Activated CD4-positive, alpha-beta T cell treated with anti-CD3 and anti-CD28 coated beads for 36 hours (primary cell): ENCODE data around the gene ATG7. TPM values are rescaled to one million over a fixed set of nuclear protein-coding genes. Genes with fewer than 3 reads are reported as not detected.
"Not testable (repeated sequence)": the region's sequence is repeated elsewhere in the genome, so short reads cannot be mapped to it uniquely, and the experiment has no call there.

Source experiments
- ATAC-seq: fragments of 200-7000 bp; cut with Tn5 transposase; one replicate; pipeline ENCODE4 v1.10.0; 2021; ENCODE audit warnings: mild to moderate bottlenecking, moderate library complexity
- CTCF ChIA-PET: fragments of 350-600 bp; sonication (Branson Sonifier 250); formaldehyde crosslinking; loops from one replicate; lab custom pipeline; 2021; ENCODE audit warnings: antibody characterized with exemption; lab: Charles Lee
- POLR2A ChIA-PET: fragments of 350-600 bp; sonication (Branson Sonifier 250); formaldehyde crosslinking; loops from one replicate; lab custom pipeline; 2021; ENCODE audit warnings: antibody characterized with exemption, inconsistent platforms; lab: Charles Lee
- DNase-seq: peaks from one replicate; pipeline ENCODE4 v3.0.0-alpha.2; 2020
- H3K27ac Mint-ChIP-seq: one replicate; pipeline ENCODE4 v1.8.0; 2021; ENCODE audit warnings: mixed read lengths
- H3K27me3 Mint-ChIP-seq: one replicate; pipeline ENCODE4 v1.8.0; 2021; ENCODE audit warnings: mixed read lengths
- H3K36me3 Mint-ChIP-seq: one replicate; pipeline ENCODE4 v1.8.0; 2021; ENCODE audit warnings: low read depth, mixed read lengths
- H3K4me1 Mint-ChIP-seq: one replicate; pipeline ENCODE4 v1.8.0; 2021; ENCODE audit warnings: mixed read lengths
- H3K4me3 Mint-ChIP-seq: one replicate; pipeline ENCODE4 v1.8.0; 2021; ENCODE audit warnings: mild to moderate bottlenecking, moderate library complexity, mixed read lengths
- H3K9me3 Mint-ChIP-seq: one replicate; pipeline ENCODE4 v1.8.0; 2021; ENCODE audit warnings: low read depth, mixed read lengths
- intact Hi-C, 2 experiments: fragments of 100-400 bp; cut with DNase I in 1 of 2; cut with micrococcal nuclease in 1 of 2; formaldehyde crosslinking; loops; one replicate each; pipeline versions ENCODE4 v1.14.2 to v1.15.1; 2022 to 2024; cut with DNase I, micrococcal nuclease
- total RNA-seq, 2 experiments: library from RNA; stranded (reverse); gene quantifications; one replicate each; pipeline ENCODE4 v1.2.3, GENCODE V29; 2021

The ATG7 gene
- total RNA-seq, 2 experiments from 2014 or later = 31.6 to 34.5 TPM

DNA sequence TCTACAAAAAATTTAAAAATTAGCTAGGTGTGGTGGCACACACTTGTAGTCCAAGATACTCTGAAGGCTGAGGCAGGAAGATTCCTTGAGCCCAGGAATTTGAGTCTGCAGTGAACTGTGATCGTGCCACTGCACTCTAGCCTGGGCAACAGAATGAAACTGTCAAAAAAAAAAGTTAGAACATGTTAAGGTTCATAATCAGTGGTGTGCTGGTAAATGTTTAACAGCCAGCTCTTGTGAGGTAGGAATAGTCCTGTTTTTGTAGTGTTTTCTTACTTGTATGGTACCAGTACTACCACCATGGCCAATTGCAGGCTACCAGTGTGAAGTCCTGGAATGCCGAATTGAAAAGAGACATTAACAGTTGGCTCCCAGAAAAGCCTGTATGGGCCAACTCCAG is 50.7 kb downstream of the ATG7 start:
- H3K27me3 Mint-ChIP-seq = no peaks in the 10 kb centered on the region
- no peak overlapping the region for H3K27ac Mint-ChIP-seq
- ATAC-seq (no peak), DNase-seq (no peak)
- H3K4me1 Mint-ChIP-seq = peaks cover 9% of the 10 kb centered on the region
- POLR2A ChIA-PET = no interaction called here
- no peaks in the 10 kb centered on the region for H3K9me3 Mint-ChIP-seq
- H3K36me3 Mint-ChIP-seq = peaks cover 58% of the 10 kb centered on the region
- no peak overlapping the region for H3K4me3 Mint-ChIP-seq
- intact Hi-C loops = no loop called here
- CTCF ChIA-PET = interaction anchor here (0.6 to 4.1 kb wide), 4 partner anchors 9 to 85 kb away, joined by 3 to 24 read pairs (median 4); no protein-coding TSS in a partner anchor

- intact Hi-C loops = no loop called here
- POLR2A ChIA-PET = no interaction called here
- H3K27ac Mint-ChIP-seq = no peak overlapping the region
- peaks cover 50% of the 10 kb centered on the region for H3K36me3 Mint-ChIP-seq
- CTCF ChIA-PET = interaction anchor here (1.1 to 4.1 kb wide), 2 partner anchors 12 to 86 kb away, joined by 4 to 24 read pairs; no protein-coding TSS in a partner anchor
- ATAC-seq (no peak), DNase-seq (no peak)
- H3K9me3 Mint-ChIP-seq = no peaks in the 10 kb centered on the region
- H3K4me1 Mint-ChIP-seq = peaks cover 9% of the 10 kb centered on the region
- H3K4me3 Mint-ChIP-seq = no peak overlapping the region
- H3K27me3 Mint-ChIP-seq = no peaks in the 10 kb centered on the region
These were observed 51.6 kb downstream of the ATG7 start for GRCh38 chr3:11323813-11324212.

- Mint-ChIP-seq H3K9me3 (no peaks in the 10 kb centered on the region), H3K27me3 (no peaks in the 10 kb centered on the region), H3K27ac (no peak overlapping the region), H3K4me1 (peaks cover 16% of the 10 kb centered on the region), H3K4me3 (no peak overlapping the region), H3K36me3 (peaks cover 29% of the 10 kb centered on the region)
- ATAC-seq (no peak), DNase-seq (peak; percentile 11)
- intact Hi-C loops = no loop called here
- POLR2A ChIA-PET = no interaction called here
- CTCF ChIA-PET = interaction anchor here (0.6 to 1.2 kb wide), 4 partner anchors 20 to 431 kb away, joined by 3 to 4 read pairs (median 3); no protein-coding TSS in a partner anchor
These were observed 55.4 kb downstream of the ATG7 start for GRCh38 chr3:11327619-11328018.

DNA sequence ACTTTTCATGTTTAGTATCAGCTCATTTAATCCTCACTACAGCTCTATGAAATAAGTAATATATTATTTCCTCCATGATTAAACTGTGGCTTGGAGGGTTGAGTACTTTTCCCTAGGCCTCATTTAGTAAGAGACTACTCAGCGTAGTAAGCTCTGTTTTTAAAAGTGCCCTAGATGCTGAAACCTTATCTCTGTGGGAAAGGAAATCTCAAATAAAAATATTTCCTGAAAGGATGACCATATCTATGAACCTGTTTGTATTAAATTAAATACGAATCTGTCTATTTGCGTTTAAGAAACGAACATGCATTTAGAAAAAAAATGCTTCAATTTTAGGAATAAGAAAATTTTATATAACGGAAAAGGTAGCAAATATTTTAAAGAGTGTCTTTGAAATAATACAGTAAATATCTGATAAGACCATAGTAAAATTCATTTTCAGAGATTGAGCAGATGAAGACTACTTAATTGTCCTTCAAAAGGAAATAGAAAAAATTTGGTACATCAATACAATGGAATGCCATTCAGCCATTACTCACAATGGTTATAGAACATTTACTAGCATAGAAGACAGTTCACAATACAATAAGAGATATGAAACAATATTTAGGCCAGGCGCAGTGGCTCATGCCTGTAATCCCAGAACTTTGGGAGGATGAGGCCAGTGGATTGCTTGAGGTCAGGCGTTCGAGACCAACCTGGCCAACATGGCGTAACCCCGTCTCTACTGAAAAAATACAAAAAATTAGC is 56.2 kb downstream of the ATG7 start:
- DNase-seq = no peak
- Mint-ChIP-seq H3K27ac (no peak overlapping the region), H3K4me3 (no peak overlapping the region), H3K27me3 (no peaks in the 10 kb centered on the region), H3K4me1 (peaks cover 16% of the 10 kb centered on the region), H3K9me3 (no peaks in the 10 kb centered on the region), H3K36me3 (peaks cover 22% of the 10 kb centered on the region)
- ChIA-PET CTCF (interaction anchor here (0.6 to 0.8 kb wide), 2 partner anchors 92 to 432 kb away, joined by 3 read pairs; no protein-coding TSS in a partner anchor), POLR2A (no interaction called here)
- no peak for ATAC-seq
- intact Hi-C loops = no loop called here

DNA sequence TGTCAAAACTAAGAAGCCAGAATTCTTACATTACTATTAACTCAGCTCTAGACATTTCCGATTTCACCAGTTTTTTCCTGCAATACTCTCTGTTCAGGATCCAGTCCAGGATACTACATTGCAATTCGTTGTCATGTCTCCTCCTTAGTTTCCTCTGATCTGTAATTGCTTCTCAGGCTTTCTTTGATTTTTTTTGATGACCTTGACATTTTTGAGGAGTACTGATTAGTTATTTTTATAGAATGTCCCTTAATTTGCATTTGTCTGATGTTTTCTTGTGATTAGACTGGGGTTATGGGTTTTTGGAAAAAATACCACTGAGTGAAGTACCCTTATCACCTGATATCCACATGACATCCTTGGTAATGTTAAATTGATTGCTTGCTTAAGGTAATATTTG is 57.6 kb downstream of the ATG7 start:
- no peak for ATAC-seq
- Mint-ChIP-seq H3K27me3 (no peaks in the 10 kb centered on the region), H3K27ac (no peak overlapping the region), H3K4me3 (no peak overlapping the region), H3K36me3 (peaks cover 20% of the 10 kb centered on the region), H3K9me3 (no peaks in the 10 kb centered on the region), H3K4me1 (peaks cover 16% of the 10 kb centered on the region)
- ChIA-PET POLR2A (no interaction called here), CTCF (no interaction called here)
- intact Hi-C loops = loop anchor here in 1 of 2 experiments (10.0 kb wide), 1 partner anchor 385 kb away; no protein-coding TSS in a partner anchor
- no peak for DNase-seq

GRCh38 chr3:11331101-11331500 is 58.9 kb downstream of the ATG7 start:
- Mint-ChIP-seq H3K4me3 (no peak overlapping the region), H3K36me3 (peaks cover 17% of the 10 kb centered on the region), H3K27me3 (no peaks in the 10 kb centered on the region), H3K9me3 (no peaks in the 10 kb centered on the region), H3K27ac (no peak overlapping the region), H3K4me1 (peaks cover 16% of the 10 kb centered on the region)
- DNase-seq (no peak), ATAC-seq (peak; percentile 36)
- CTCF ChIA-PET = interaction anchor here (0.5 to 1.2 kb wide), 2 partner anchors 9 to 16 kb away, joined by 3 to 4 read pairs; no protein-coding TSS in a partner anchor
- intact Hi-C loops = loop anchor here in 1 of 2 experiments (10.0 kb wide), 1 partner anchor 386 kb away; no protein-coding TSS in a partner anchor
- POLR2A ChIA-PET = no interaction called here

- CTCF ChIA-PET = interaction anchor here (0.5 to 5.7 kb wide), 21 partner anchors 9 to 578 kb away, joined by 3 to 46 read pairs (median 4); no protein-coding TSS in a partner anchor
- Mint-ChIP-seq H3K9me3 (no peaks in the 10 kb centered on the region), H3K4me1 (peaks cover 7% of the 10 kb centered on the region), H3K27me3 (no peaks in the 10 kb centered on the region), H3K4me3 (no peak overlapping the region), H3K36me3 (peaks cover 8% of the 10 kb centered on the region), H3K27ac (no peak overlapping the region)
- POLR2A ChIA-PET = interaction anchor here (0.7 kb wide), 2 partner anchors 9 to 97 kb away, joined by 3 read pairs; no protein-coding TSS in a partner anchor
- intact Hi-C loops = loop anchor here (1.0 to 10.0 kb wide), 6 partner anchors 99 to 390 kb away; no protein-coding TSS in a partner anchor
- ATAC-seq (peak; percentile 81), DNase-seq (no peak)
These were observed 62.9 kb downstream of the ATG7 start for GRCh38 chr3:11335056-11335608.

DNA sequence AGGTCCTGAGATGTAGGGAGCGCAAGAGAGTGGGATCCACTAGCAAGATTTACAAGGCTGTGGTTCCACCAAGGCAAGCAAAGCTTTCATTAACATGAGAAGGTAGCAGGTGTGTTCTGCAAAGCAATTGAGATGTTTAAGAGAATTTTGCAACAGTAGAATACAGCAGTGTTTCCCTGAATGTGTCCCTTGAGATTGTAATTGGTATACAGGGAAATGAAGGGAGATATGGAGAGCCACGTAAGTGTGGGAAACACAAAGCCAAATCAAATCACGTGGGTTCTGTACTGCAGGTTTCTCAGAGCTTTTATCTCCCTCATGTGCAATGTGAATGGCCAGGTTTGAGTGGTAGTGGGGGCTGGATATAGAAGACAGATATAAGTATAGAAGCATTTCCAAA is 67.3 kb downstream of the ATG7 start:
- peaks cover 30% of the 10 kb centered on the region for H3K36me3 Mint-ChIP-seq
- no peak overlapping the region for H3K27ac Mint-ChIP-seq
- no peak for DNase-seq
- ATAC-seq = no peak
- intact Hi-C loops = loop anchor here (5.0 to 10.0 kb wide), 2 partner anchors 392 to 395 kb away; no protein-coding TSS in a partner anchor
- POLR2A ChIA-PET = no interaction called here
- CTCF ChIA-PET = interaction anchor here (1.0 kb wide), 1 partner anchor 312 kb away, joined by 5 read pairs; no protein-coding TSS in a partner anchor
- H3K27me3 Mint-ChIP-seq = no peaks in the 10 kb centered on the region
- no peaks in the 10 kb centered on the region for H3K4me1 Mint-ChIP-seq
- no peak overlapping the region for H3K4me3 Mint-ChIP-seq
- H3K9me3 Mint-ChIP-seq = no peaks in the 10 kb centered on the region

GRCh38 chr3:11346416-11346815 is 74.2 kb downstream of the ATG7 start:
- H3K36me3 Mint-ChIP-seq = peaks cover 59% of the 10 kb centered on the region
- no peak overlapping the region for H3K27ac Mint-ChIP-seq
- H3K27me3 Mint-ChIP-seq = no peaks in the 10 kb centered on the region
- no peaks in the 10 kb centered on the region for H3K4me1 Mint-ChIP-seq
- no peaks in the 10 kb centered on the region for H3K9me3 Mint-ChIP-seq
- DNase-seq (no peak), ATAC-seq (no peak)
- intact Hi-C loops = no loop called here
- H3K4me3 Mint-ChIP-seq = no peak overlapping the region
- ChIA-PET CTCF (no interaction called here), POLR2A (no interaction called here)

GRCh38 chr3:11348877-11349276 is 76.7 kb downstream of the ATG7 start:
- H3K36me3 Mint-ChIP-seq = peaks cover 57% of the 10 kb centered on the region
- ATAC-seq, H3K27ac Mint-ChIP-seq, H3K9me3 Mint-ChIP-seq, DNase-seq, H3K4me1 Mint-ChIP-seq, H3K27me3 Mint-ChIP-seq, H3K4me3 Mint-ChIP-seq, intact Hi-C loops, POLR2A ChIA-PET: not testable (repeated sequence)
- CTCF ChIA-PET = interaction anchor here (1.0 to 3.8 kb wide), 2 partner anchors 11 to 14 kb away, joined by 3 to 18 read pairs; no protein-coding TSS in a partner anchor

DNA sequence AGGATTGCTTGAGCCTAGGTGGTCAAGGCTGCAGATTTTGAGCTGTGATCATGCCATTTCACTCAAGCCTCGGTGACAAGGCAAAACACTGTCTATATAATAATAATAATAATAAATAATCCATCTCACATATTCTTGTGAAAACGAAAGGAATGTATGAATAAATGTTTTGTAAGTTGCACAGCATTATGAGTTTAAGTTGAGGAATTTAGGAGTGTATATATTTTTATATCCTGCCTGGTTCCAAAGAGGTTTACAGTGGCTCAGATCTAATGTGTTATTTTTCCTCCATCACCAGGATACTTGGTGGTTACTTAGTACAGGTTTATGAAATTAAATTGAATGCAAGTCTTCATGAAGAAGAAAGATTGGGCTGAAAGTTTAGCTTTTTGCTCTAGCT is 77.2 kb downstream of the ATG7 start:
- Mint-ChIP-seq H3K4me3 (no peak overlapping the region), H3K27ac (no peak overlapping the region), H3K27me3 (no peaks in the 10 kb centered on the region), H3K36me3 (peaks cover 55% of the 10 kb centered on the region), H3K4me1 (no peaks in the 10 kb centered on the region), H3K9me3 (no peaks in the 10 kb centered on the region)
- intact Hi-C loops = no loop called here
- no peak for ATAC-seq
- DNase-seq = no peak
- POLR2A ChIA-PET = no interaction called here
- CTCF ChIA-PET = interaction anchor here (0.8 to 3.8 kb wide), 2 partner anchors 15 to 492 kb away, joined by 3 to 18 read pairs; no protein-coding TSS in a partner anchor
